SJSA1 (cell line): ENCODE results near the gene TNS4. TPM values are rescaled to one million over a fixed set of nuclear protein-coding genes. Genes with fewer than 3 reads are reported as not detected.

Experiments used
- DNase-seq, 2 experiments: peaks; one replicate each; pipeline ENCODE4 v3.0.0-alpha.2; 2015 to 2020; ENCODE audit warnings: low spot score in 2 of 2, low read depth in 1 of 2
- H3K27ac ChIP-seq: fragments of 250-450 bp; sonication (Bioruptor Pico); 2 replicates; pipeline ENCODE4 v1.5.1; 2020; ENCODE audit warnings: mild to moderate bottlenecking, moderate library complexity
- H3K27me3 ChIP-seq: fragments of 250-450 bp; sonication (Bioruptor Pico); replicated peaks from 2 replicates; pipeline ENCODE4 v1.5.1; 2020; ENCODE audit warnings: mild to moderate bottlenecking, moderate library complexity
- H3K36me3 ChIP-seq: fragments of 250-450 bp; sonication (Bioruptor Pico); 2 replicates; pipeline ENCODE4 v1.5.1; 2020; ENCODE audit warnings: mild to moderate bottlenecking
- H3K4me1 ChIP-seq: fragments of 250-450 bp; sonication (Bioruptor Pico); replicated peaks from 2 replicates; pipeline ENCODE4 v1.6.1; 2021; ENCODE audit warnings: mild to moderate bottlenecking
- H3K4me3 ChIP-seq: fragments of 250-450 bp; sonication (Bioruptor Pico); 2 replicates; pipeline ENCODE4 v1.5.1; 2020; ENCODE audit warnings: mild to moderate bottlenecking
- H3K9me3 ChIP-seq: fragments of 250-450 bp; sonication (Bioruptor Pico); replicated peaks from 2 replicates; pipeline ENCODE4 v1.5.1; 2020; ENCODE audit warnings: mild to moderate bottlenecking
- total RNA-seq: library from RNA; depleted of rRNA; stranded (reverse); fragments of >200 nt; shearing (Covaris generic); gene quantifications from 2 replicates; pipeline ENCODE4 v1.2.3, GENCODE V29; 2014

Gene TNS4
- total RNA-seq, 1 experiment from 2014 or later = not detected

- no peaks in the 10 kb centered on the region for H3K36me3 ChIP-seq
- no peaks in the 10 kb centered on the region for H3K27me3 ChIP-seq
- DNase-seq = no peak
- H3K4me3 ChIP-seq = no peak overlapping the region
- no peak overlapping the region for H3K27ac ChIP-seq
- H3K9me3 ChIP-seq = no peaks in the 10 kb centered on the region
- peaks cover 22% of the 10 kb centered on the region for H3K4me1 ChIP-seq
These were observed 27.7 kb downstream of the TNS4 start for GRCh38 chr17:40473573-40474365.

GRCh38 chr17:40472733-40473452, 28.5 kb downstream of the TNS4 start:
- no peak for DNase-seq

DNA sequence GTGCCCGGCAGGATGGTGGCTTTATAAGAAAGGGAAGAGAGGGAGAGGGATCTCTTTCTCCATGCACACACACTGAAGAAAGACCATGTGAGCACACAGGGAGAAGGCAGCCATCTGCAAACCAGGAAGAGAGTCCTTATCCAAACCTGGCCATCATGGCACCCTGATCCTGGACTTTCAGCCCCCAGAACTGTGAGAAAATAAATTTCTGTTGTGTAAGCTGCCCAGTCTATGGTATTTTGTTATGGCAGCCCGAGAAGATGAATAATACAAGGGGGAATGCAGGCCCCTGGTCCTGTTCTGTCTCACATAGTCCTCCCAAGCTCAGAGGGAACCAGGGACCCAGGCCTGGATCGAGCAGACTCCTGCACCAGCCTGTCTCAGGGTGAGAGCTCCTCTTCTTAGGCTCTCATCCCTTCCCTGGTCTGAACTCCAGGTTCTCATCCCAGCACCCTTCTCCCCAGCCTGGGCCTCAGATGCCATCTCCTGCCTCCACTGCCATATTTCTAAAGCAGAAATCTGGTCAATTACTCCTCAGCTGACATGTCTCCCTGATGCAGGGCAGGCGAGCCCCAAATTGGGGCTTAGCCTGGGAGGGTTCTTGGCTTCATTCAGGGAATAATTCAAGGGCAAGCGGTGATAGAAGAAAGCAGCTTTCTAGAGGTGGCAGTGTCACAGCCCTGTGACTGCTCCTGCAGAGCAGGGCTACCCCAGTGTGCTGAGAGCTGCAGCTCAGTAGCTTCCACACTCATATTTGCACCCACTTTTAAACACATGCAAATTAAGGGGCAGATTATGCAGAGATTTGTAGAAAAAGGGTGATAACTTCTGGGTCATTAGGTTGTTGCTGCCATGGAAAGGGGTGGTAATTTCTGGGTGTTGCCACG, 29.3 kb downstream of the TNS4 start:
- Histone ChIP-seq H3K27ac (no peak overlapping the region), H3K27me3 (no peaks in the 10 kb centered on the region), H3K36me3 (no peaks in the 10 kb centered on the region), H3K4me1 (peaks cover 22% of the 10 kb centered on the region), H3K4me3 (no peak overlapping the region), H3K9me3 (no peaks in the 10 kb centered on the region)
- DNase-seq = no peak

More at GRCh38 chr17:40472733-40473452, 28.5 kb downstream of the TNS4 start:
- Histone ChIP-seq H3K36me3 (no peaks in the 10 kb centered on the region), H3K4me1 (peaks cover 22% of the 10 kb centered on the region), H3K27me3 (no peaks in the 10 kb centered on the region), H3K9me3 (no peaks in the 10 kb centered on the region), H3K4me3 (no peak overlapping the region), H3K27ac (no peak overlapping the region)

DNA sequence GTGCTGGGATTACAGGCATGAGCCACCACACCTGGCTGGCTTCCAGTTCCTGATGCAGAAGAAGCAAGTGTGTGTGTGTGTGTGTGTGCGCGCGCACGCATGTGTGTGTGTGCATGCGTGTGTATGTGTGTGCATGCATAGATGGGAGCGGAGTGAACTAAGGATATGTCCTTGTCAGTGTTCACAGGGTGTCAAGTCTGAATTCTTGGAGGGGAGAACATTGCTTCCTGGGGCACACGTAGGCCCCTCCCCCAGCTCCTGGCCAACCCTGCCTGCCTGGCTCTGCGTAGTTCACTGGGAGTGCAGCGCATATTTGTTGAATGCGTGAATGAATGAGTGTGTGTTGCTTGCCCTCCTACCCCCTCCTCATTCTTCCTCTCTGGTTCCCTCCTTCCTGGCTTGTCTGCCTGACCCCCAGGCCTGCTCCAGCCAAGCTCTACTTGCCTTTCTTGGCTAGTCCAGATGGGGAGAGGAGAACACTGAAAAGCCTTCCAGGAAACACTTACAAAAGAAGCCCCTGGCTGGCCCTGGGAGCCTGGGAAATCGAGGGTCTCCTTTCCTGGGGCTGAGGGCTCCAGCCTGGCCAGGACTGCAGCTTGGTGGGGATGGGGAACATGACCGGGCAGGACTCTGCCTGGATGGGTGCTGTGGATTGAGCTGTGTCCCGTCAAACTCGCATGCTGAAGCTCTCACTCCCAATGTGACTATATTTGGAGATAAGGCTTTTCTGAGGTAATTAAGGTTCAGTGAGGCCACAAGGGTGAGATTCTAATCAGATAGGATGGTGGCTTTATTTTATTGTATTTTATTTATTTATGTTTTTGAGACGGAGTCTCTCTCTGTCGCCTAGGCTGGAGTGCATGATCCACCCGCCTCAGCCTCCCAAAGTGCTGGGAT, 30.2 kb downstream of the TNS4 start:
- no peaks in the 10 kb centered on the region for H3K27me3 ChIP-seq
- no peak for DNase-seq
- H3K4me3 ChIP-seq = no peak overlapping the region
- H3K9me3 ChIP-seq = no peaks in the 10 kb centered on the region
- no peaks in the 10 kb centered on the region for H3K36me3 ChIP-seq
- peaks cover 19% of the 10 kb centered on the region for H3K4me1 ChIP-seq
- no peak overlapping the region for H3K27ac ChIP-seq

GRCh38 chr17:40469805-40470675, 31.4 kb downstream of the TNS4 start:
- Histone ChIP-seq H3K27me3 (no peaks in the 10 kb centered on the region), H3K27ac (no peak overlapping the region), H3K4me3 (no peak overlapping the region), H3K9me3 (no peaks in the 10 kb centered on the region), H3K36me3 (no peaks in the 10 kb centered on the region), H3K4me1 (peaks cover 13% of the 10 kb centered on the region)
- DNase-seq = no peak

GRCh38 chr17:40468560-40468959, 32.9 kb downstream of the TNS4 start:
- H3K27ac ChIP-seq = no peak overlapping the region
- DNase-seq = no peak
- peaks cover 13% of the 10 kb centered on the region for H3K4me1 ChIP-seq
- H3K36me3 ChIP-seq = no peaks in the 10 kb centered on the region
- H3K9me3 ChIP-seq = no peaks in the 10 kb centered on the region
- H3K4me3 ChIP-seq = no peak overlapping the region
- H3K27me3 ChIP-seq = no peaks in the 10 kb centered on the region

DNA sequence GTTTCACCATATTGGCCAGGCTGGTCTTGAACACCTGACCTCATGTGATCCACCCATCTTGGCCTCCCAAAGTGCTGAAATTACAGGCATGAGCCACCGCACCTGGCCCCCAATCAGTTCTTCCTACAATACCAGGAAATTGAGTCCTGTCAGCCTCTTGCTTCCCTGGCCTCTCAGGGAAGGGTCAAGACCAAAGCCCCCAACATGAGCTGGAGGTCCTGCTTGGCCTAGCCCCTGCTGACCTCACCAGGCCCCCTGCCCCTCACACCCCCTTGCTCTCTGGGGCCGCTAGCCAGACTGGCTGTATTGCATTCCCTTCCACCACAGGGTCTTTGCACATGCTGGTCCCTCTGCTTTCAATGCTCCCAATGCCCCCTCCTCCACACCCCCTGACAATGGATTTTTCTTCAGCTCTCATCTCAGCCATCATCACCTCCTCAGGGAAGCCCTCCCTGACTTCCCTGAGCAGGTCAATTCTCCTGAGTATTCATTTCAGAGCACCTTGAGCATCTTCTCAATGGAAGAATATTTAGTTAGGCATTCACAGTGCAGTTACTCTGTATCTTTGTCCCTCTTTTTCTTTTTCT, 34.0 kb downstream of the TNS4 start:
- Histone ChIP-seq H3K27ac (no peak overlapping the region), H3K9me3 (no peaks in the 10 kb centered on the region), H3K36me3 (no peaks in the 10 kb centered on the region), H3K27me3 (no peaks in the 10 kb centered on the region), H3K4me3 (no peak overlapping the region), H3K4me1 (peaks cover 13% of the 10 kb centered on the region)
- no peak for DNase-seq

DNA sequence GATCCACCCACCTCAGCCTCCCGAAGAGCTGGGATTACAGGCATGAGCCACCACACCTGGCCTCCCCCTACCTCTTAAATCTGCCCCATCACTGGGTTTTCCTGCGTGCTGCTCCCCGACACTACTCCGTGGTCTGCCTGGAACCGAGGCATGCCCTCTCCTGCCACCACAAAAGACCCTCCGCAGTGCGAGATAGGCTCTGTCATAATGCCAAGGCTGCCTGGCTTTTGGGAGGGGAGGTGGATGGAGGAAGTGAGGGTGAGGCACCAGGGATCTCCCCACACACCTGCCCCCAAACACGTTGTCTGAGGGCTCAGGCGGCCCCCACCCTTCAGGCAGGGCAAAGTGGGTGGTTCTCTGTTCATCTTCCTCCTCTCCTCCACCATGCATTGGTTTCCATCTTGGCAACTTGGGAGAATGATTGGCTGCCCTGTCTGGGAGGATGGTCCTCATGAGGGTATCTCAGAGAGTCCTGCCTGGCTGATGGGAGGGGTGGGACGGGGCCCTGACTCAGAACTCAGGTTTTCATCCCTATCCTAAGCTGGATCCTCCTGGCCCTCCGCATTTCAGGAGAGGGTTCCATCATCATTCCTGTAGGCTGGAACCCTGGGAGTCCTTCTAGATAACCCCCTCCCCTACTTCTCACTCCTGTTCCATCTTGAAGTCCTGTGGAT, 35.0 kb downstream of the TNS4 start:
- H3K36me3 ChIP-seq = no peaks in the 10 kb centered on the region
- no peaks in the 10 kb centered on the region for H3K27me3 ChIP-seq
- no peak overlapping the region for H3K4me3 ChIP-seq
- H3K27ac ChIP-seq = no peak overlapping the region
- peaks cover 7% of the 10 kb centered on the region for H3K4me1 ChIP-seq
- no peaks in the 10 kb centered on the region for H3K9me3 ChIP-seq
- no peak for DNase-seq

- H3K36me3 ChIP-seq = no peaks in the 10 kb centered on the region
- no peaks in the 10 kb centered on the region for H3K27me3 ChIP-seq
- H3K4me3 ChIP-seq = no peak overlapping the region
- no peak for DNase-seq
- no peaks in the 10 kb centered on the region for H3K9me3 ChIP-seq
- peaks cover 8% of the 10 kb centered on the region for H3K4me1 ChIP-seq
- no peak overlapping the region for H3K27ac ChIP-seq
These were observed 37.0 kb downstream of the TNS4 start for GRCh38 chr17:40464392-40464855.

DNA sequence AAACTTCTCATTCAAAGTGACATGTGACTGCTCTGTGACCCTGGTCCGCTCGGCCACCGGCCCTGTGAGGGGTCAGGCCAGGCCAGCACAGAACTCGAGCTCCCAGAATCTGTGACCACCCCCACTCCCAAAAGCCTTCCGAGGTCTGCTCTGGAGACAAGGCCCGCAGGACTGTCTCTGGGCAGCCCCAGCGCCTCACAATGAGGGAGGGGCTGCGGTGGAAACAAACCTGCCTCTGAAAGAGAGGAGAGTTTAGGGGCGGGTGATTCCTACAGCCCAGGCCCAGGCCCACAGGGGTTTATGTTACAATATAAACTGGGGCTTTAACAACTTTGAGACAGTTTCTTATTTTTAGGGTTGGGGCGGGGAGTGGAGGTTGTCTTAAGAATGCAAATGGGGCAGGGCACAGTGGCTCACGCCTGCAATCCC, 38.3 kb downstream of the TNS4 start:
- Histone ChIP-seq H3K4me1 (peaks cover 21% of the 10 kb centered on the region), H3K36me3 (no peaks in the 10 kb centered on the region), H3K27ac (no peak overlapping the region), H3K9me3 (no peaks in the 10 kb centered on the region), H3K4me3 (no peak overlapping the region), H3K27me3 (no peaks in the 10 kb centered on the region)
- no peak for DNase-seq

- Histone ChIP-seq H3K4me3 (no peak overlapping the region), H3K9me3 (no peaks in the 10 kb centered on the region), H3K4me1 (peaks cover 27% of the 10 kb centered on the region), H3K36me3 (no peaks in the 10 kb centered on the region), H3K27ac (no peak overlapping the region), H3K27me3 (no peaks in the 10 kb centered on the region)
- DNase-seq = no peak
These were observed 38.9 kb downstream of the TNS4 start for GRCh38 chr17:40462343-40463121.
